Kidney epithelial cell (primary cell): ENCODE data around the gene CCNYL1. TPM values are rescaled to one million over a fixed set of nuclear protein-coding genes. Genes with fewer than 3 reads are reported as not detected.

Experiments used
- DNase-seq: peaks from one replicate; pipeline ENCODE4 v3.0.0-alpha.2; 2010; ENCODE audit warnings: low read depth
- H3K27me3 ChIP-seq: 2 replicates; pipeline ENCODE4 v1.6.0; 2011; ENCODE audit warnings: low read length; ENCODE audit not compliant: control insufficient read depth, insufficient read depth
- H3K36me3 ChIP-seq: 2 replicates; pipeline ENCODE4 v1.5.1; 2011; ENCODE audit warnings: low read length; ENCODE audit not compliant: control insufficient read depth, insufficient read depth
- H3K4me3 ChIP-seq: 2 replicates; pipeline ENCODE4 v1.5.1; 2011; ENCODE audit warnings: low read depth, mild to moderate bottlenecking, control low read depth, low read length
- total RNA-seq: library from RNA; depleted of rRNA; stranded (reverse); fragments of >200 nt; gene quantifications from 2 replicates; pipeline ENCODE4 v1.2.3, GENCODE V29; 2015
- TF ChIP-seq, protein P1 (sequence below): IDR thresholded peaks from 2 replicates; pipeline ENCODE4 v1.5.1; 2011; ENCODE audit warnings: mild to moderate bottlenecking, moderate library complexity, low read length, control low read depth, inconsistent platforms; ENCODE audit not compliant: insufficient read depth, poor library complexity, severe bottlenecking

CCNYL1 gene
- total RNA-seq, 1 donor from 2014 or later, result 16.8 TPM

DNA sequence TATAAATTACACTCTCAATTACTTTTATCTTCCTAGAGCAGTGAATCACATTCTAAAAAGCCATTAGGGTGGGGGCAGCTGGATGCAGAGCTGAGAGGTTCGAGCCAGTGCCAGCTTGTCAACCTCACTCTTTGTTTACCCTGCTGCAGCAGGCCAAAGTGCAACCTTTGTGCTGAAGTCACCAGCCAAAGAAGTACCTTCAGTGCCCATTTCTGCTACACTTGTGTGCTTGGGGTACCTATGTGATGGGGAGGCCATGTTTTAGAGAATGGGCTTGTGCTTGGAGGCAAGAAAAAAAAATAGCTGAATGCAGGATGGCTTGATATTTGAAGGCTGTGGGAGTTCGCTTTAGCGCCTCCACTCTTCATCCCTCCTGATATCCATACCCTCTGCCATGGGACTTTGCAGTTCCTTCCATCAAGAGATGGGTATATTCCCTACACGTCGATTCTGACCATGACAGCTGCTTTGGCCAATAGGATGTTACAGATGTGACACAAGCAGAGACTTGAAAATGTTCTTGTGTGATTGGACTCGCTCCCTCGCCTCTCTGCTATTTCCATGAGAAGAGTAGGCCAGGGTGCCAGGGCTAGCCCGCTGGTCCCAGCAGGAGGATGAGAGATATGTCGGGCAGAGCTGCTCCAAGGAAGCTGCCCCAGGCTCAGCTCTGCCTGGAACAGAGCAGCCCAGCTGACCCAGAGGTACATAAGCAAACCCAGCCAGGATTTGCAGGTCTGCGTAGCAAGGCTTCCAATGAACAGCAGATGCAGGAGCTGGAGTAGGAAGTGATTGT is 71.0 kb downstream of the CCNYL1 start:
- TF ChIP-seq, protein P1, sequence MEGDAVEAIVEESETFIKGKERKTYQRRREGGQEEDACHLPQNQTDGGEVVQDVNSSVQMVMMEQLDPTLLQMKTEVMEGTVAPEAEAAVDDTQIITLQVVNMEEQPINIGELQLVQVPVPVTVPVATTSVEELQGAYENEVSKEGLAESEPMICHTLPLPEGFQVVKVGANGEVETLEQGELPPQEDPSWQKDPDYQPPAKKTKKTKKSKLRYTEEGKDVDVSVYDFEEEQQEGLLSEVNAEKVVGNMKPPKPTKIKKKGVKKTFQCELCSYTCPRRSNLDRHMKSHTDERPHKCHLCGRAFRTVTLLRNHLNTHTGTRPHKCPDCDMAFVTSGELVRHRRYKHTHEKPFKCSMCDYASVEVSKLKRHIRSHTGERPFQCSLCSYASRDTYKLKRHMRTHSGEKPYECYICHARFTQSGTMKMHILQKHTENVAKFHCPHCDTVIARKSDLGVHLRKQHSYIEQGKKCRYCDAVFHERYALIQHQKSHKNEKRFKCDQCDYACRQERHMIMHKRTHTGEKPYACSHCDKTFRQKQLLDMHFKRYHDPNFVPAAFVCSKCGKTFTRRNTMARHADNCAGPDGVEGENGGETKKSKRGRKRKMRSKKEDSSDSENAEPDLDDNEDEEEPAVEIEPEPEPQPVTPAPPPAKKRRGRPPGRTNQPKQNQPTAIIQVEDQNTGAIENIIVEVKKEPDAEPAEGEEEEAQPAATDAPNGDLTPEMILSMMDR, result no peak
- Histone ChIP-seq H3K36me3 (no peaks in the 10 kb centered on the region), H3K4me3 (no peak overlapping the region), H3K27me3 (no peaks in the 10 kb centered on the region)
- no peak for DNase-seq

DNA sequence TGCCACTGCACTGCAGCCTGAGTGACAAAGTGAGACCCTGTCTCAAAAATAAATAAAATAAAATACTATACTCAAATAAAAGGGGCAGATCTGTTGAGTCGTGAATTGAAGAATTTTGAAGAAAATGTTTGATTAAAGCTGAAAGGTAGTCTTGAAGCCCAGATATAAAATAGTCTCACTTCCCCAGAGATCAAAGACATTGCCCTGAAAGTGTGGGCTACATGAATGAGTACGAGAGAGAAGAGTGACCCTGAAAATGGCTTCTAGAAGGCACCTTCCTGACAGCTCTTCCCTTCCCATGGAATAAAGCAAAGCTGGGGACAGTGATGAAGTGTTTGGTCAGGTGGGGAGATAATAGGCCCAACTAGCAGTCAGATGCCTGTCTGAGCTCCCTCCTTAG is 72.1 kb downstream of the CCNYL1 start:
- DNase-seq, result no peak
- TF ChIP-seq, protein P1, result no peak
- H3K4me3 ChIP-seq, result no peak overlapping the region
- H3K36me3 ChIP-seq, result no peaks in the 10 kb centered on the region
- H3K27me3 ChIP-seq, result no peaks in the 10 kb centered on the region

DNA sequence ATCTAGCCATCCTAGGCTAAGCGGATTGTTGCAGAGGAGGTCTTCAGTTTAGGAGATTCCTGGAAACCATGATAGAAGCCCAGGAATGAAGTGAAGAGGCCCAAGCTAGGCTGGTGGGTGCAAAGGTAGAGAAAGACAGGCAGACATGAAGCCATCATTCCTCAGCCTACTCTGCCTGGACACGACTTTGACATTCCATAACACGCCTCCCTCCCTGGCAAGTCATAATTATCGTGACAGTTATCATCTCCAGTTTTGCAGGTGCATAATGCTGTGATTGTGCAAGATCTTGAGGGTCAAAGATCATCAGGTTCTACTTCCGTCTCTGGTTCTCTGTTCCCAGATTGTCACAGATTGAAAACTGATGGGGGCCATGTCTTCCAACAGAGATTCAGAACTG is 73.5 kb downstream of the CCNYL1 start:
- Histone ChIP-seq H3K27me3 (no peaks in the 10 kb centered on the region), H3K36me3 (no peaks in the 10 kb centered on the region), H3K4me3 (no peak overlapping the region)
- no peak for DNase-seq
- TF ChIP-seq, protein P1, result no peak

DNA sequence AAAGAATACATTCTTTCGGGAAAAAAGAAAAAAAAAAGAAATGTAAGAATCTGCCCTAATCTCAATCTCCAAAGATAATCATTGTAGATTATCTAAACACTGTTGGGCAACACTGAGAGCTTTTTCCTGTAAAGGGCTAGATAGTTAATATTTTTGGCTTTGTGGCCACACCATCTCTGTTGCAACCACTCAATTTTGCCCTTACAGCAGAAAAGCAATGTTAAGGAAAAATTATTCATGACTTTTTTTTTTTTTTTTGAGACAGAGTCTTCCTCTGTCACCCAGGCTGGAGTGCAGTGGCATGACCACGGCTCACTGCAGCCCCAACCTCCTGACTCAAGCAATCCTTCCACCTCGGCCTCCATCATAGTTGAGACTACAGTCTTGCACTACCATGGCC is 75.6 kb downstream of the CCNYL1 start:
- H3K4me3 ChIP-seq, result no peak overlapping the region
- TF ChIP-seq, protein P1, result no peak
- H3K27me3 ChIP-seq, result no peaks in the 10 kb centered on the region
- no peaks in the 10 kb centered on the region for H3K36me3 ChIP-seq
- DNase-seq, result no peak

DNA sequence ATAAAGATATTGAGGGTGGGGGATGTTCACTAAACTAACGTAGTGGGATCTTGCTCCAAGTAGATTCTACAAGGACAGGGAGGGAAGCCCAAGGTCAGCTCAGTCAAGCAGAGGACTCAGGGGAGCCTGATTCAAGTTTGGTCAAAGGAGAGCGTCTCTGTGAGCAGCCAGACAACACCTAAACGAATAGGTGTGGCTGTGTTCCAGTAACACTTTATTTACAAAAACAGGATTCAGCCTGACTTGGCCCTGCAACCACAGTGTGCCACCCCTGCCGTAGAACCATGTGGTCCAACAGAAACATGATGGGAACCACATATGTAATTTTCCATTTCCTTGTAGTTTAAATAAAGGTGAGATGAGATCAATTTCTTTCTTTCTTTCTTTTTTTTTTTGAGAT is 76.4 kb downstream of the CCNYL1 start:
- Histone ChIP-seq H3K36me3 (no peaks in the 10 kb centered on the region), H3K27me3 (no peaks in the 10 kb centered on the region), H3K4me3 (no peak overlapping the region)
- DNase-seq, result no peak
- TF ChIP-seq, protein P1, result no peak

DNA sequence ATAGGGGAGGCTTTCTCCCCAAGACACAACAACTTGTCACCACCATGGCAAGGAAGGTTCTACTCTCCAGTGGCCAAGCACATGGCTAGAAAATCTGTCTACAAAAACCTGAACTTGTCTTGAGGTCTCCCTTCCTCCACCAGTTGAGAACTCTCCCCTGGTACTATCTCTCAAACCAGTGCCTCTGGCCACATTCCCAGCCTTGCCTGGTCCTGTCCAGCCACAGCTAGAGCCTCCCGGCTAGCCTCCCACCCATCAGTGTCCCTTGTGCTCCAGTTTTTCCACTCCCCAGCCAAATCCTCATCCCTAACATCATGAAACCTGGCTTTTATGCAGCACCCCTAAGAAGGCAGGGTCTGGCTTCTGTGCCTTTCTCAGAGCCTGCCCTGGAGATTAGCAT is 79.5 kb downstream of the CCNYL1 start:
- no peak overlapping the region for H3K4me3 ChIP-seq
- H3K36me3 ChIP-seq, result no peaks in the 10 kb centered on the region
- no peak for DNase-seq
- H3K27me3 ChIP-seq, result no peaks in the 10 kb centered on the region
- TF ChIP-seq, protein P1, result no peak
